ENCODE measurements around the gene WDR54.

DNA sequence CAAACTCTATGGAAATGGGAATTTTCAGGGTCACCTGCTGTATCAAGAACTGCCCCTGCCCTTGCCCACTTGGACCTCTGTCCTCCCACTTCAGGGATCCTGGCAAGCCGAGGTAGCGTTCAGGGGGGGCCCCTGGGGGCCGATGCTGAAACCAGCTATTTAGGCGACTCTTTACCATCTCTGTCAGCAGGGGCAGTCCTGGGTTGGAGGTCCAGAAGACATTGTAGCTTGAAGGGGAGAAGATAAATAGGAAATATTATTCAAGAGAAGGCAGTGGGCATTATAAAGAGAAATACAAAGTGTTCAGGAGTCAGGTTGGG is 41.2 kb downstream of the WDR54 start:
- no peak for TF ChIP-seq EZH2phosphoT487 (IDR thresholded peaks at IDR 0.05; ENCODE audit: low read depth)
- TF ChIP-seq, protein P1, sequence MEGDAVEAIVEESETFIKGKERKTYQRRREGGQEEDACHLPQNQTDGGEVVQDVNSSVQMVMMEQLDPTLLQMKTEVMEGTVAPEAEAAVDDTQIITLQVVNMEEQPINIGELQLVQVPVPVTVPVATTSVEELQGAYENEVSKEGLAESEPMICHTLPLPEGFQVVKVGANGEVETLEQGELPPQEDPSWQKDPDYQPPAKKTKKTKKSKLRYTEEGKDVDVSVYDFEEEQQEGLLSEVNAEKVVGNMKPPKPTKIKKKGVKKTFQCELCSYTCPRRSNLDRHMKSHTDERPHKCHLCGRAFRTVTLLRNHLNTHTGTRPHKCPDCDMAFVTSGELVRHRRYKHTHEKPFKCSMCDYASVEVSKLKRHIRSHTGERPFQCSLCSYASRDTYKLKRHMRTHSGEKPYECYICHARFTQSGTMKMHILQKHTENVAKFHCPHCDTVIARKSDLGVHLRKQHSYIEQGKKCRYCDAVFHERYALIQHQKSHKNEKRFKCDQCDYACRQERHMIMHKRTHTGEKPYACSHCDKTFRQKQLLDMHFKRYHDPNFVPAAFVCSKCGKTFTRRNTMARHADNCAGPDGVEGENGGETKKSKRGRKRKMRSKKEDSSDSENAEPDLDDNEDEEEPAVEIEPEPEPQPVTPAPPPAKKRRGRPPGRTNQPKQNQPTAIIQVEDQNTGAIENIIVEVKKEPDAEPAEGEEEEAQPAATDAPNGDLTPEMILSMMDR (IDR thresholded peaks at IDR 0.05; ENCODE audit: low read depth, low read length): no peak
